SH-SY5Y (cell line): ENCODE results near the gene PRSS50.

ENCODE experiments used
- GATA2 ChIP-seq: IDR thresholded peaks from 2 replicates; pipeline ENCODE4 v1.6.1; 2011; ENCODE audit warnings: mild to moderate bottlenecking, low read depth, low read length
- GATA3 ChIP-seq: IDR thresholded peaks from 2 replicates; pipeline ENCODE4 v1.6.1; 2011; ENCODE audit warnings: low read depth, mild to moderate bottlenecking, low read length, moderate library complexity

Gene PRSS50

GRCh38 chr3:46666453-46666845 lies 51.2 kb downstream of the PRSS50 start:
- TF ChIP-seq GATA3 (no peak), GATA2 (no peak)

DNA sequence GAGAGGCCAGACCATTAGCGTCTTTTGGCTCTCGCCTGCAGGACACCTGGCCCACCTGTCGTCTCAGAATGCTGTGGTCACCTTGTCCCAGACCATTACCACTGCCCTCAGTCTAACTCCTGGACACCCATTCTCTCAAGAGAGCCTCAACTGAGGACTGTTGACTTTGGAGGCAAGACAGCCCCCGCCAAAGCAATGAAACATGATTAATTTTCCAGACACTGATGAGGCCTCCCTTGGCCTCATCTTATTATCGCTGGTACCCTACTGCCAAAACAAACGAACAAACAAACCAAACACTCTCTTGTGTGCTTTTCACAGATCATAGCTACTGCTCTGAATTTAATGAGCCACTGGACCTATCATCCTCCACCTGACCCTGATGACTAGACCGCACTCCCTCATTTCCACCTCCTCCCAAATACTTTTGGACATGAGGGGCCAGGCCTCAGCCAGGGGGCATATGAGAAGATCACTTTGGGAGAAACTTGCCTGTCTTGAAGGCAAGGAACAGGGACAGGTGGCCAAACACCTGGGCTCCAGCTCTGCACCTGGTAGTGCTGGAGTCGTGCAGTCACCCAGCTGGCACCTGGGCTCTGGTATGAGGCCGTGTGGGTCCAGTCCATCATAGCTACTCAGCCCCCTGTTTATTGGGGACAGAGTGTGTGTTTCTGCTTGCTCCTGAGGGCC lies 51.8 kb downstream of the PRSS50 start:
- TF ChIP-seq GATA3 (no peak), GATA2 (no peak)

- TF ChIP-seq GATA2 (peak; percentile 45; the same call in 1 of the 2 replicates), GATA3 (no peak)
Observed at GRCh38 chr3:46664971-46665762, 52.5 kb downstream of the PRSS50 start.

DNA sequence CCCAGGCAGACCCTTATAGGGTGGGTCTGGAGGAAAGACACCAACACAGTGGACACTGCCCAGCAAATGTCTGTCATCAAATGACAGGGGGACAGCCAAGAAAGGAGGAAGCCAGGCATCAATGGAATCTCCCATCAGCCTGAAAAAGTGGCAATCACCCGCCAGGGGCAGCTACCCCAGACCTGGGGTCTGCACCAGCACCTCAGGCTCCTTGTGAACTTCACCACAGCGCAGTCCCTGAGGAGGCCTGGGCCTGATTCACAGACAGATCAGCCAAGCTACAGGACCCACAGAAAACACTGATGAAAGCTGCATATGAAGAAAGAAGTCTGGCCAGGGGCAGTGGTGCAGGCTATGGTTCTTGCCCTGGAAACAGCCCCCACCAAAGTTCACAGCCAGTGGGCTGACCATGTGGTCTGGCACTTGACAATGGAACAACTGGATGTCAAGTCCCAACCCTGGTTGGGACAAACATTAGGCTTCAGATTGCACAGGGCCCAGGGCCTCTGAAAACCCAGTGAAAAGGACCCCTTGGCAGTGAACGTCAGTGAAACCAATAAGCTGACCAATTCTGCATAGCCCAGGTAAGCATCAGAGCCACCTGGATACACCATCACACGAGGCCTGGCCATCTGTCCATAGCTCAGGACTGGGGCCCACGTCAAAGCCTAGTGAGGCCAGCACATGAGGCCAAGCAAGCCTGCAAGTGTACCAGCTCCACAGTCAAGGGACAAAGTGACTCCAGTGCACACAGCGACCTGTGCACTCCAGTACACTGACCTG lies 53.3 kb downstream of the PRSS50 start:
- no peak for TF ChIP-seq GATA2
- TF ChIP-seq GATA3: no peak

GRCh38 chr3:46663591-46664135 lies 54.0 kb downstream of the PRSS50 start:
- TF ChIP-seq GATA2: no peak
- TF ChIP-seq GATA3: no peak

DNA sequence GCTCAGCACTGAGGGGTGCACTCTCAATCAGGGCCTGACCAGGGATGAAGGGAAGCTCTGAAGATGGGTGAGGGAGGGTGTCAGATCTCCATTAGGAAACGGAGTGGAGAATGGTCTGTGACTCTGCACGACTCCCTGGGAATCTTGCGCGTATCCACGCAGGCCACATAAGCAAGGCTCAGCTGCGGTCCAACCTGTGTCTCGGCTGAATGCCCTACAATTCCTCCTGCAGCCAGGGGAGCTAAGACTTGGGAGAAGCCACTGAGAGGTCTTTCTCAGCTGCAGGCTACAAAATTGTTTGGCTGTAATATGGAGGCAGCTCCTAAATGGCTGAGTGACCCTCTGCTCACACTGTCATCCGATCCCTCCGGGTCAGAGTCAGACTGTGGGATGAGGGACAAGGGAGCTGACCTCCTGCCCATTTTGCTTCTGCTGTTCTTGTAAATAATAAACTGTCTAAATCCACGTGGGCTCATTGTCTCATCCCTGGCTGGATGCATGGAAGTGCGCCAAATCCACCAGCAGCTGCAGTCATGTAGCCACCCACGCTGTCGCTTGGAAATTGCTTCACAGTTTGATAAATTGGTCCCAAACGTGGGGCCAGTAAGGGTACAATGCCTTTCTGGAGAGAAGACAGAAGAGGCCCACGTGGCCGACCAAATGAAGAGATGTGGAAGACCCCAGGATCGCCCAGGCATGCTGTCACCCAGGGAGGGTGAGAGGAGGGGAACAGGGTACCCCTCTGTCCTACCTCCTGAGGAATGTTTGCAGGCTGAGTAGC lies 54.7 kb downstream of the PRSS50 start:
- TF ChIP-seq GATA3: no peak
- TF ChIP-seq GATA2: no peak
